Measurements from ENCODE around the gene ARHGEF25. TPM values are rescaled to one million over a fixed set of nuclear protein-coding genes. Genes with fewer than 3 reads are reported as not detected.

Gene ARHGEF25
- total and polyA plus RNA-seq, 7 donors = 2.9 to 9.2 (median 4.2) TPM

- DNase-seq (no peak), ATAC-seq (no peak)
- Histone ChIP-seq H3K9me3 (no peaks in the 10 kb centered on the region), H3K36me3 (ENCODE audit: insufficient read depth in 1 of 2, low read depth in 1 of 2) (no peaks in the 10 kb centered on the region), H3K27ac (no peak overlapping the region), H3K4me3 (no peak overlapping the region), H3K27me3 (ENCODE audit: insufficient read depth in 3 of 3, low read length in 2 of 3) (peaks cover 0 to 9% (median 2%) of the 10 kb centered on the region in 3 donors), H3K4me1 (no peaks in the 10 kb centered on the region)
- intact Hi-C loops (cut with DNase I) = no loop called here
- WGBS, 3 donors = 66 to 73% (median 70%) methylated on average over 9 of the region's 9 CpGs
- TF ChIP-seq CTCF (IDR thresholded peaks at IDR 0.05) = no peak
Observed at GRCh38 chr12:57576613-57577160, 34.5 kb upstream of the ARHGEF25 start.

GRCh38 chr12:57577981-57578758 lies 33.1 kb upstream of the ARHGEF25 start:
- no peaks in the 10 kb centered on the region for H3K4me1 ChIP-seq
- H3K4me3 ChIP-seq = no peak overlapping the region
- no peak for TF ChIP-seq CTCF (IDR thresholded peaks at IDR 0.05)
- 79 to 86% (median 84%) methylated on average over 12 of the region's 12 CpGs for WGBS, 3 donors
- H3K27ac ChIP-seq = no peak overlapping the region
- no peak for ATAC-seq
- H3K9me3 ChIP-seq = no peaks in the 10 kb centered on the region
- no peaks in the 10 kb centered on the region for H3K36me3 ChIP-seq (ENCODE audit: insufficient read depth in 1 of 2, low read depth in 1 of 2)
- DNase-seq = no peak
- peaks cover 0 to 10% (median 2%) of the 10 kb centered on the region in 3 donors for H3K27me3 ChIP-seq (ENCODE audit: insufficient read depth in 3 of 3, low read length in 2 of 3)
- intact Hi-C loops (cut with DNase I) = no loop called here

GRCh38 chr12:57579011-57579410 lies 32.2 kb upstream of the ARHGEF25 start:
- H3K9me3 ChIP-seq = no peaks in the 10 kb centered on the region
- WGBS, 3 donors = 72 to 83% (median 74%) methylated on average over 2 of the region's 2 CpGs
- no peak for TF ChIP-seq CTCF (IDR thresholded peaks at IDR 0.05)
- intact Hi-C loops (cut with DNase I) = no loop called here
- H3K4me1 ChIP-seq = no peaks in the 10 kb centered on the region
- no peak overlapping the region for H3K4me3 ChIP-seq
- H3K27me3 ChIP-seq (ENCODE audit: insufficient read depth in 3 of 3, low read length in 2 of 3) = peaks cover 0 to 10% (median 2%) of the 10 kb centered on the region in 3 donors
- no peak overlapping the region for H3K27ac ChIP-seq
- DNase-seq (no peak), ATAC-seq (no peak)
- no peaks in the 10 kb centered on the region for H3K36me3 ChIP-seq (ENCODE audit: insufficient read depth in 1 of 2, low read depth in 1 of 2)

GRCh38 chr12:57579677-57580465 lies 31.4 kb upstream of the ARHGEF25 start:
- no peaks in the 10 kb centered on the region for H3K4me1 ChIP-seq
- ATAC-seq = no peak
- H3K36me3 ChIP-seq (ENCODE audit: insufficient read depth in 1 of 2, low read depth in 1 of 2) = no peaks in the 10 kb centered on the region
- no peak overlapping the region for H3K27ac ChIP-seq
- no peak overlapping the region for H3K4me3 ChIP-seq
- no peak for TF ChIP-seq CTCF (IDR thresholded peaks at IDR 0.05)
- intact Hi-C loops (cut with DNase I) = no loop called here
- WGBS, 3 donors = 88 to 92% (median 92%) methylated on average over 8 of the region's 8 CpGs
- DNase-seq = no peak
- no peaks in the 10 kb centered on the region for H3K9me3 ChIP-seq
- H3K27me3 ChIP-seq (ENCODE audit: insufficient read depth in 3 of 3, low read length in 2 of 3) = peaks cover 0 to 10% (median 2%) of the 10 kb centered on the region in 3 donors

All from psoas muscle (tissue), 8 donors.